KMS-11 (cell line): ENCODE results near the gene ELFN1.

ENCODE experiments used
- H2AFZ ChIP-seq: fragments of 200-600 bp; sonication (generic); 2 replicates; pipeline ENCODE4 v1.6.1; 2016; ENCODE audit warnings: antibody characterized with exemption, mixed run types, low read depth
- H3K27ac ChIP-seq: fragments of 200-600 bp; sonication (generic); 2 replicates; pipeline ENCODE4 v1.6.1; 2016; ENCODE audit warnings: mild to moderate bottlenecking, mixed run types
- H3K27me3 ChIP-seq: fragments of 200-600 bp; sonication (generic); 2 replicates; pipeline ENCODE4 v1.6.1; 2017; ENCODE audit warnings: mild to moderate bottlenecking, low read depth, mixed run types, moderate library complexity; ENCODE audit not compliant: insufficient read depth
- H3K36me3 ChIP-seq: fragments of 200-600 bp; sonication (generic); 2 replicates; pipeline ENCODE4 v1.6.1; 2017; ENCODE audit warnings: mild to moderate bottlenecking, mixed run types; ENCODE audit not compliant: insufficient read depth
- H3K4me1 ChIP-seq: fragments of 200-600 bp; sonication (generic); 2 replicates; pipeline ENCODE4 v1.6.1; 2016; ENCODE audit warnings: mild to moderate bottlenecking, low read depth, mixed run types; ENCODE audit not compliant: poor library complexity, severe bottlenecking
- H3K4me2 ChIP-seq: fragments of 200-600 bp; sonication (generic); 2 replicates; pipeline ENCODE4 v1.7.0; 2016; ENCODE audit warnings: mild to moderate bottlenecking, mixed run types
- H3K4me3 ChIP-seq: fragments of 200-600 bp; sonication (generic); IDR thresholded peaks from 2 replicates; pipeline ENCODE4 v1.6.1; 2017; ENCODE audit warnings: low read depth, low read length, mixed read lengths; ENCODE audit not compliant: insufficient read depth
- H3K79me2 ChIP-seq: fragments of 200-600 bp; sonication (generic); 2 replicates; pipeline ENCODE4 v1.6.1; 2016; ENCODE audit warnings: low read depth, mixed run types; ENCODE audit not compliant: insufficient read depth
- H3K9ac ChIP-seq: fragments of 200-600 bp; sonication (generic); 2 replicates; pipeline ENCODE4 v1.6.1; 2016; ENCODE audit warnings: mild to moderate bottlenecking, mixed run types
- H4K20me1 ChIP-seq: fragments of 200-600 bp; sonication (generic); 2 replicates; pipeline ENCODE4 v1.6.1; 2016; ENCODE audit warnings: mild to moderate bottlenecking, mixed run types; ENCODE audit not compliant: insufficient read depth
- TF ChIP-seq, protein P1 (sequence below): fragments of 200-600 bp; sonication (generic); conservative IDR thresholded peaks from 2 replicates; pipeline ENCODE4 v1.6.1; 2017; ENCODE audit warnings: low read depth, mild to moderate bottlenecking, antibody characterized with exemption, low read length, moderate library complexity, mixed read lengths

ELFN1 gene

GRCh38 chr7:1675036-1675671, 5.1 kb downstream of the ELFN1 start:
- Histone ChIP-seq H3K36me3 (no peaks in the 10 kb centered on the region), H4K20me1 (no peaks in the 10 kb centered on the region), H3K27me3 (peaks cover 75% of the 10 kb centered on the region), H3K4me3 (no peak overlapping the region), H3K4me1 (no peaks in the 10 kb centered on the region), H3K79me2 (no peaks in the 10 kb centered on the region), H3K4me2 (no peak overlapping the region), H3K9ac (no peak overlapping the region), H3K27ac (no peak overlapping the region), H2AFZ (no peak overlapping the region)
- TF ChIP-seq, protein P1, sequence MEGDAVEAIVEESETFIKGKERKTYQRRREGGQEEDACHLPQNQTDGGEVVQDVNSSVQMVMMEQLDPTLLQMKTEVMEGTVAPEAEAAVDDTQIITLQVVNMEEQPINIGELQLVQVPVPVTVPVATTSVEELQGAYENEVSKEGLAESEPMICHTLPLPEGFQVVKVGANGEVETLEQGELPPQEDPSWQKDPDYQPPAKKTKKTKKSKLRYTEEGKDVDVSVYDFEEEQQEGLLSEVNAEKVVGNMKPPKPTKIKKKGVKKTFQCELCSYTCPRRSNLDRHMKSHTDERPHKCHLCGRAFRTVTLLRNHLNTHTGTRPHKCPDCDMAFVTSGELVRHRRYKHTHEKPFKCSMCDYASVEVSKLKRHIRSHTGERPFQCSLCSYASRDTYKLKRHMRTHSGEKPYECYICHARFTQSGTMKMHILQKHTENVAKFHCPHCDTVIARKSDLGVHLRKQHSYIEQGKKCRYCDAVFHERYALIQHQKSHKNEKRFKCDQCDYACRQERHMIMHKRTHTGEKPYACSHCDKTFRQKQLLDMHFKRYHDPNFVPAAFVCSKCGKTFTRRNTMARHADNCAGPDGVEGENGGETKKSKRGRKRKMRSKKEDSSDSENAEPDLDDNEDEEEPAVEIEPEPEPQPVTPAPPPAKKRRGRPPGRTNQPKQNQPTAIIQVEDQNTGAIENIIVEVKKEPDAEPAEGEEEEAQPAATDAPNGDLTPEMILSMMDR: no peak

DNA sequence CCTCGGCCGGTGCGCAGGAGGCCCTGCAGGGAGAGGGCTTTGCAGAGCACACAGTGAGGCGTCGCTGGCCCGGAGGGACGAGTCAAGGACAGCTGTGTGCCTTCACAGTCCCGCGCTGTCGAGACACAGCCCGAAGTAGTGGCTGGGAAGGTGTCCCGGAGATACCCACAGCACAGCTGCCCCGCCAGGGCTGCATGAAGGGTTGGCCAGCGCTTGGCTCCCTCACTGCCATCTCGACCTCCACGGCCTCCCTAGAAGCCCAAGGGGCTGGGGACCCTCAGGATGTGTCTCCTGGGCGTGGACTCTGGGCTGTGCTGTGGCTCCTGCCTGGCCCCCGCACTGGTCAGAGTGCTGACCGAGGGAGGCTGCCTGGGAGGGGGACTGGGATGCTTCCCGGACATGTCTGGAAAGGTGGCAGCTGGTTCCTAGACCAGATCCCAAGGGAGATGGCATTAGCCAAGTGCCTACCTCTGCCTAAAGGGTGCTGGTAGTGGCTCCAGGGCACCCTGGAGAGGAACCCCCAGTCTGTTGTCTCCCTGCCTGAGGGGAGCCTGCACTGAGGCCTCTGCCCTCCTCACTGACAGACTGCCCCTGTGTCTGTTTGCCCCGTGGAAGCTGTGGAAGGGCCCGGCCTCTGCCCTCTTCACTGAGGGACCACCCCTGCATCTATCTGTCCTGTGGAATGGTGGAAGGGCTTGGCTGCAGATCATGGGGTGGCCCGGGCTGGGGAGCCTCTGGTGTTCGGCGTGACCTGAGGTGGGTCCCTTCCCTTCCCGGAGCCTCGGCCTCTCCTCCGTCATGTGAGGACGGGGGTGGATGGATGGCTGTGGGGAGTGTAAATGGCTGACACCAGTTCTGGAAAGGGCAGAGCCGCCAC, 5.8 kb downstream of the ELFN1 start:
- Histone ChIP-seq H3K79me2 (no peaks in the 10 kb centered on the region), H2AFZ (no peak overlapping the region), H3K27me3 (peaks cover 78% of the 10 kb centered on the region), H3K4me3 (no peak overlapping the region), H3K27ac (no peak overlapping the region), H3K36me3 (no peaks in the 10 kb centered on the region), H3K4me1 (no peaks in the 10 kb centered on the region), H3K4me2 (no peak overlapping the region), H3K9ac (no peak overlapping the region), H4K20me1 (no peaks in the 10 kb centered on the region)
- TF ChIP-seq, protein P1: no peak

DNA sequence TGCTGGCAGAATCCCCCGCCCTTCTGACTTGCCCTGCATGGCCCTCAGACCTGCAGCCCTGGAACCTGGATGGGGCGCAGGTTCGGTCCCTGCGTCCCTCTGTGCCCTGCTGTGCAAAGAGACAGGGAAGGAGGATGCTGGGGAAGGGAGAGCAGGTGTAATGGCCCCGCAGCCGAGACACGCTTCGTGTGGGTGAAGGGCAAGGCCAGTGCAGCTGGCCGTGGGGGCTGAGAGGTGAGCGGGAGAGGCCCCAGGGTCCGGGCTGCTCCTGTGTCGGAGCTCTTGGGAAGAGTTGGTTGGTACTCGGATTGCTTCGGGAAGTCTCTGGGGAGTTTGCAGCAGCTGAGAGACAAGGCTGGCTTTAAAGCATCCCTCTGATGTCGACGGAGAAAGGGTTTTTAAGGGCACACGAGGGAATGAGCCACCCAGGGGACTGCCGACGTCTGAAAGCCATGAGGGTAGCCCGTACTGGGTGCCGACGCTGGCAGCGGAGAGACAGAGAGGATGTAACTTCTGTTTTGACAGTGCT, 6.5 kb downstream of the ELFN1 start:
- Histone ChIP-seq H3K9ac (no peak overlapping the region), H3K36me3 (no peaks in the 10 kb centered on the region)

DNA sequence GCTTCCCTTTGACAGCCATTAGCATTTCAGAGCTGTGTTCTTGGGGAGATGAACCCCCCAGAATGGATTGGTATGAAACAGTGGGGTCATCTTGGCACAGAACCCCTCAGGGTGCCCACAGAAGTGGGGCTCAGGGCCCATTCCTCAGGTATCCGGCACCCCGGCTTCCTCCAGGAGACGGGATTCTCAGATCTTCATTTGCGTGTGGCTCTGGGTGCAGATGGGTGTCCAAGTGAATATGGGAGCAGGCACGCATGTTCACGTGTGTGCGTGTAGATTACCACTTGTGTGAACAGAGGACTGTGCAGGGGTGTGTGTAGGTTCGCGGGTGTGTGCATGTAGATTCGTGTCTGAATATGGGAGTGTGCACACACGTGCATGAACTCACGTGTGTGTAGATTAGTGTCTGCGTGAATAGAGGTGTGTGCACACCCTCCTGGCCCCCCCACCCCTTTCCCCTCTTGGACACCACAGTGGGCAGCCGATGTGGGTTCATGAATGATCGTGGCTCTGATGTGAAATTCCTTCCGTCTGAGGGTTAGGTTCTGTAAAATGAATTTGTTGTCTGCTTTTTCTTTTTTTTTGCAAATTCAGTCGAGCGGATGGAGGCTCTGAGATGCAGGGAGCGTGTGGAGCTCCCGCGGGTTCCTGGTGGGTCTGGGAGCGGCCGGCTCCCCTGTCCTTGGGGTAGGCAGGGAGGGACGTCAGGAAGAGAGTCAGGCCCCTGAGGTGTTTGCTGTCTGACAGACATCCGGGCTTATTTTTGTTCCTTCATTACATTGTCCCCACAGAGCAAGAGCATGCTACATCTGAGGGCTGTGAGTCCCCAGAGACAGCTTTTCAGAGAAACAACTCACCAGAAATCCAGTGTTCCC, 7.4 kb downstream of the ELFN1 start:
- no peak overlapping the region for H2AFZ ChIP-seq
- H3K79me2 ChIP-seq: no peaks in the 10 kb centered on the region
- H3K27ac ChIP-seq: no peak overlapping the region
- no peak overlapping the region for H3K4me2 ChIP-seq
- H3K4me1 ChIP-seq: no peaks in the 10 kb centered on the region
- H4K20me1 ChIP-seq: no peaks in the 10 kb centered on the region
- peaks cover 77% of the 10 kb centered on the region for H3K27me3 ChIP-seq
- H3K36me3 ChIP-seq: no peaks in the 10 kb centered on the region
- no peak overlapping the region for H3K4me3 ChIP-seq
- TF ChIP-seq, protein P1: no peak
- no peak overlapping the region for H3K9ac ChIP-seq

More for the DNA sequence above, 6.5 kb downstream of the ELFN1 start:
- Histone ChIP-seq H4K20me1 (no peaks in the 10 kb centered on the region), H3K4me1 (no peaks in the 10 kb centered on the region), H3K27me3 (peaks cover 78% of the 10 kb centered on the region), H3K79me2 (no peaks in the 10 kb centered on the region), H3K27ac (no peak overlapping the region), H2AFZ (no peak overlapping the region), H3K4me3 (no peak overlapping the region), H3K4me2 (no peak overlapping the region)
- TF ChIP-seq, protein P1: no peak
